Activated T-cell treated with anti-CD3 and anti-CD28 coated beads, Interleukin-2, amount 50 U/mL, for 24 hours (primary cell): ENCODE data around the gene MAPK7.

Experiments used
- DNase-seq: peaks from one replicate; pipeline ENCODE4 v3.0.0-alpha.2; 2020
- H3K27ac Mint-ChIP-seq: 2 replicates; pipeline ENCODE4 v1.8.0; 2020; ENCODE audit warnings: mild to moderate bottlenecking, mixed read lengths
- H3K27me3 Mint-ChIP-seq: 2 replicates; pipeline ENCODE4 v1.8.0; 2020; ENCODE audit warnings: mixed read lengths
- H3K36me3 Mint-ChIP-seq: 2 replicates; pipeline ENCODE4 v1.8.0; 2020; ENCODE audit warnings: low read depth, mixed read lengths
- H3K4me1 Mint-ChIP-seq: 2 replicates; pipeline ENCODE4 v1.8.0; 2020; ENCODE audit warnings: low read depth, mixed read lengths
- H3K4me3 Mint-ChIP-seq: 2 replicates; pipeline ENCODE4 v1.8.0; 2020; ENCODE audit warnings: mild to moderate bottlenecking, moderate library complexity, mixed read lengths
- H3K9me3 Mint-ChIP-seq: 2 replicates; pipeline ENCODE4 v1.8.0; 2020; ENCODE audit warnings: mixed read lengths

Gene MAPK7

GRCh38 chr17:19363460-19364035 is 14.8 kb upstream of the MAPK7 start:
- H3K4me3 Mint-ChIP-seq, result no peak overlapping the region
- DNase-seq, result no peak

GRCh38 chr17:19364699-19365498 is 13.4 kb upstream of the MAPK7 start:
- Mint-ChIP-seq H3K4me1 (peaks cover 20% of the 10 kb centered on the region), H3K27me3 (peaks cover 6% of the 10 kb centered on the region)
- DNase-seq, result no peak

More at GRCh38 chr17:19363460-19364035, 14.8 kb upstream of the MAPK7 start:
- H3K27me3 Mint-ChIP-seq, result peaks cover 15% of the 10 kb centered on the region
- H3K4me1 Mint-ChIP-seq, result peaks cover 10% of the 10 kb centered on the region
- H3K27ac Mint-ChIP-seq, result no peak overlapping the region
- H3K36me3 Mint-ChIP-seq, result no peaks in the 10 kb centered on the region
- no peaks in the 10 kb centered on the region for H3K9me3 Mint-ChIP-seq

GRCh38 chr17:19365499-19365817 is 12.8 kb upstream of the MAPK7 start:
- Mint-ChIP-seq H3K27ac (no peak overlapping the region), H3K27me3 (peaks cover 6% of the 10 kb centered on the region), H3K4me1 (peaks cover 26% of the 10 kb centered on the region), H3K9me3 (no peaks in the 10 kb centered on the region), H3K4me3 (no peak overlapping the region), H3K36me3 (no peaks in the 10 kb centered on the region)
- DNase-seq, result no peak

More at GRCh38 chr17:19364699-19365498, 13.4 kb upstream of the MAPK7 start:
- H3K36me3 Mint-ChIP-seq, result no peaks in the 10 kb centered on the region
- no peak overlapping the region for H3K27ac Mint-ChIP-seq
- H3K4me3 Mint-ChIP-seq, result no peak overlapping the region
- H3K9me3 Mint-ChIP-seq, result no peaks in the 10 kb centered on the region

DNA sequence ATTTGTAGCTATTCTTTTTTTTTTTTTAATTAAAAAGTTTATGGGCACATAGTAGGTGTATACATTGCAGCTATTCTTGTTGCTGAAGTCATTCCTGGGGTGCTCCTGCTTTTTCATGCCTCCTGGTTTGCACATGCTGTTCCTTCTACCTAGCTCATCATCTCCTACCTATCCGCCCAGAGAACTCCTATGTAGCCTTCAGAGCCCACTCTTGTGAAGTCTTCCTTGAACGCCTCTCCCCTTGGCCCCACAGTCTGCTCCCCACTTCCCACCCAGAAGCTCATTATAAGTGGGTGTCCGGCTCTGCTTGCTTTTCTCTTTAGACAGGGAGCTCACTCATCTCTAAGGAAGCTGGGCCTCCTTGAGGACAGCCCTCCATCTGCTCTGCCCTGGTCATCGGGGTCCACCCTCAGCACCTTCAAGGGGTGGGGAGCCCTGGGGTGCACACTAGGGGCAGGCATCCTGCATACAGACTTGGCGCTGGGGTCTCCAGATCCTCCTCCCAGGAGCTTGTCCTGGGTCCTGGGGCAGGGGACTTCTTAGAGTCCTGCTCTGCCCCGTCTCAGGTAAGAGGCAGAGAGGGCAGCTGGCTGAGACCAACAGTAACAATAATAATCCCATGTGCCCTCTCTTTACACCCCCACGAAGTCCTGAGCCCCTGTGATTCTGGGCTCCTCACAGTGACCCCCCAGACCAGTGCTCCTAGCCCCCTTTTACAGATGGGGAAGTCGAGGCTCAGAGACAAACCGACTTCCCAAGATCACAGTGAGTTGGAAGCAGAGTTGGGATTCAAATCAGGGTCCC is 12.3 kb upstream of the MAPK7 start:
- no peaks in the 10 kb centered on the region for H3K9me3 Mint-ChIP-seq
- no peak for DNase-seq
- no peaks in the 10 kb centered on the region for H3K36me3 Mint-ChIP-seq
- peaks cover 32% of the 10 kb centered on the region for H3K4me1 Mint-ChIP-seq
- H3K27ac Mint-ChIP-seq, result no peak overlapping the region
- no peak overlapping the region for H3K4me3 Mint-ChIP-seq
- peaks cover 3% of the 10 kb centered on the region for H3K27me3 Mint-ChIP-seq

GRCh38 chr17:19366637-19366972 is 11.7 kb upstream of the MAPK7 start:
- Mint-ChIP-seq H3K4me1 (peaks cover 33% of the 10 kb centered on the region), H3K9me3 (no peaks in the 10 kb centered on the region), H3K27me3 (peaks cover 3% of the 10 kb centered on the region), H3K36me3 (no peaks in the 10 kb centered on the region), H3K4me3 (no peak overlapping the region), H3K27ac (no peak overlapping the region)
- DNase-seq, result no peak

- peaks cover 3% of the 10 kb centered on the region for H3K27me3 Mint-ChIP-seq
- DNase-seq, result no peak
- no peak overlapping the region for H3K4me3 Mint-ChIP-seq
- peaks cover 33% of the 10 kb centered on the region for H3K4me1 Mint-ChIP-seq
- H3K36me3 Mint-ChIP-seq, result no peaks in the 10 kb centered on the region
- no peaks in the 10 kb centered on the region for H3K9me3 Mint-ChIP-seq
- H3K27ac Mint-ChIP-seq, result no peak overlapping the region
Observed at GRCh38 chr17:19368229-19368628, 10.1 kb upstream of the MAPK7 start.

GRCh38 chr17:19369107-19369778 is 9.1 kb upstream of the MAPK7 start:
- no peaks in the 10 kb centered on the region for H3K27me3 Mint-ChIP-seq
- H3K36me3 Mint-ChIP-seq, result no peaks in the 10 kb centered on the region
- no peaks in the 10 kb centered on the region for H3K9me3 Mint-ChIP-seq
- H3K4me3 Mint-ChIP-seq, result no peak overlapping the region
- peaks cover 34% of the 10 kb centered on the region for H3K4me1 Mint-ChIP-seq
- H3K27ac Mint-ChIP-seq, result peak overlapping the region; percentile 40
- no peak for DNase-seq

GRCh38 chr17:19369846-19370492 is 8.3 kb upstream of the MAPK7 start:
- Mint-ChIP-seq H3K27ac (peak overlapping the region; percentile 76), H3K9me3 (no peaks in the 10 kb centered on the region), H3K4me1 (peaks cover 34% of the 10 kb centered on the region), H3K27me3 (no peaks in the 10 kb centered on the region), H3K36me3 (no peaks in the 10 kb centered on the region), H3K4me3 (no peak overlapping the region)
- DNase-seq, result no peak

DNA sequence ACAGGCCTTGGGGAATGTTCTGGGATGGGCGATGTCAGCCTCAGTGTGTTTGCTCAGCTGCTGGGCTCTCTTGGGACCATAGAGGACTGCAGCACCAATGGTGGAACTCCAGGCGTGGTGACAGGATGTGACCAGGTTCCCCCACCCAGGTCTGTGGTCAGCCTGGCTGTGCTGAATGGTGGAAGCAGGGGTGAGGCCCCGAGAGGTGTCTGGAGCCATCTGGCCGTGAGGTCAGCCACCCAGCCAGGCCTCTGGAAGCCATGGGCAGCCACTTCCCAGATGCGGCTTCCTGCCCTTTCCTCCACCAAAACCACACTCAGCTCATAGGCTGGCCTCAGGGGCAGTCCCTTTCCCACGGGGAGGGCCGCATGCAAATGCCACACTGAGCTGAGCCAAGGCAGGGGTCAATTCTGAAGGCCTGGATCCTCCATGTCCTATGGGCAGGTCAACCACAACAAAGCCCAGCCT is 7.8 kb upstream of the MAPK7 start:
- H3K4me1 Mint-ChIP-seq, result peaks cover 35% of the 10 kb centered on the region
- no peaks in the 10 kb centered on the region for H3K9me3 Mint-ChIP-seq
- DNase-seq, result no peak
- no peak overlapping the region for H3K4me3 Mint-ChIP-seq
- H3K27me3 Mint-ChIP-seq, result no peaks in the 10 kb centered on the region
- H3K27ac Mint-ChIP-seq, result peak overlapping the region; percentile 76
- H3K36me3 Mint-ChIP-seq, result no peaks in the 10 kb centered on the region

DNA sequence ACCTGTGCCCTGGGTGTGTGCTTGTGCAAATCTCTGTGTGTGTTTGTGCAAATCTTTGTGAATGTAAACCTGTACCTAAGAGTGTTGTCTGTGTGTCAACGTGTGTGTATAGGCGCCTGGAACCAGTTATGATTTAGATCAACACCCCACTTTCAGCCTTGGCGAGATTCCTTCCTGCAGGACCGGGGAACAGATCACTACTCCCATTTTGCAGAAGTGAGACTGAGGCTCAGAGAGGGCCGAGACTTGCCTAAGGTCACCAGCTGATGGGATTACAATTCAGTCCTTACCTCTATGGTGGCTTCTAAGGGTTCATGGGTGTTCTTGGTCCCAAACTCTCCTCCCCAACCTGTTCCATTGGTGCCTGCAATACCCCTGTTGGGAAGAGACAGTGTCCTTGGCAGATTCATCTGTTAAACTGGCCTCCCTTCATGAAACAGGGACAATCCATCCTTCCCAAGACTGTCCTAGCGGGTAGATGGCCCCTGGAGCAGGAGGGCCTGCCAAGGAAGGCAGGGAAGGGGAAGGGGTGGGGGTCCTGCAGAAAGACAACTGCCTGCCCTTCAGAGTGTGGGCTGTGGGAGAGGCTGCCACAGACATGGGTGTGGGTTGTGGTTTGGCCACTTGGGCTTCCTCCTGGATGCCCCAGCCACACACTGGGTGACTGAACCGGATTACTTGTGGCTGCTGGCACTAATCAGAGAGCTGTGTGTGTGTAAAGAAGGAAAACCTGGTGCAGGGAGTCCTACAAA is 6.9 kb upstream of the MAPK7 start:
- no peaks in the 10 kb centered on the region for H3K27me3 Mint-ChIP-seq
- no peak overlapping the region for H3K4me3 Mint-ChIP-seq
- H3K36me3 Mint-ChIP-seq, result no peaks in the 10 kb centered on the region
- no peak overlapping the region for H3K27ac Mint-ChIP-seq
- no peaks in the 10 kb centered on the region for H3K9me3 Mint-ChIP-seq
- peaks cover 38% of the 10 kb centered on the region for H3K4me1 Mint-ChIP-seq
- no peak for DNase-seq

DNA sequence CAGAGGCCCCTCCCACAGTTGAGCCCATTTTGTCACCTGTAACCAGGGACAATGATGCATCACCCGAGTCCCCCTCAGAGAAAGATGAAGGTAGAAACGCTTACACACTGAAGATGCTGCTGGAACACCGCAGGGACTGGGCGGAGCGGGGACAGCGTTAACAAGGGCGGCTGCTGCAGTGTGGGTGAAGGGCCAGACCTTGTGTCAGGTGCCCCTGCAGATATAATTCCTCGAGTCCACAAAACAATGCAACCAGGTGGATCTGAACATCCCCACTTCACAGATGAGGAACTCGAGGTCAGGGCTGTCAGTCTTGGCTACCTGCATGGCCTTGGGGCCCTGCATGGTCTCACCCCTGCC is 6.3 kb upstream of the MAPK7 start:
- Mint-ChIP-seq H3K27ac (no peak overlapping the region), H3K9me3 (no peaks in the 10 kb centered on the region), H3K4me1 (peaks cover 41% of the 10 kb centered on the region), H3K4me3 (no peak overlapping the region), H3K36me3 (no peaks in the 10 kb centered on the region), H3K27me3 (no peaks in the 10 kb centered on the region)
- DNase-seq, result no peak

- H3K27ac Mint-ChIP-seq, result no peak overlapping the region
- H3K27me3 Mint-ChIP-seq, result no peaks in the 10 kb centered on the region
- no peaks in the 10 kb centered on the region for H3K9me3 Mint-ChIP-seq
- DNase-seq, result no peak
- peaks cover 44% of the 10 kb centered on the region for H3K4me1 Mint-ChIP-seq
- H3K36me3 Mint-ChIP-seq, result peaks cover 2% of the 10 kb centered on the region
- H3K4me3 Mint-ChIP-seq, result no peak overlapping the region
Observed at GRCh38 chr17:19372439-19372838, 5.9 kb upstream of the MAPK7 start.

GRCh38 chr17:19372866-19373504 is 5.3 kb upstream of the MAPK7 start:
- Mint-ChIP-seq H3K4me3 (no peak overlapping the region), H3K36me3 (peaks cover 7% of the 10 kb centered on the region), H3K9me3 (no peaks in the 10 kb centered on the region), H3K27me3 (no peaks in the 10 kb centered on the region), H3K27ac (no peak overlapping the region), H3K4me1 (peaks cover 44% of the 10 kb centered on the region)
- no peak for DNase-seq
